ENCODE results near the gene HEATR9.

HEATR9 gene

DNA sequence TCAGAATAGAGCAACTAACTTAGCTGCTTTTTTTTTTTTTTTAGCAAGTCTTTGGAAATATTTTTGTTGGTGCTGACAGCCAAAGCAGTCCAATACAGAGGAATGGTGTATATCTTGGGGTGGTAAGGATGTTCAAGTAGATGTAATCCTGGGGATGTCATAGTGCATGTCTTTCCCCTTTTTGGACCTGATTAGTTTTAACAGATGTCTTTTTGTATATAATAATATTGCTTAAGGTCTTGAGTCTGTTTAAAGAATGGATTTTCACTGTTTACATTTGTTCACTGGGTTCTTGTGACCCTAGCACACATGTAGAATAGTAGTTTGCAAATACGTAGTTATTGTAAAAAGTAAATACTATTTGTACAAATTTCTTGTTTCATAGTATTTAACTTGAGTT lies 51.5 kb downstream of the HEATR9 start:
- H3K27ac Mint-ChIP-seq: no peak overlapping the region
- no peaks in the 10 kb centered on the region for H3K27me3 Mint-ChIP-seq
- peaks cover 8% of the 10 kb centered on the region for H3K36me3 Mint-ChIP-seq
- peaks cover 17% of the 10 kb centered on the region for H3K4me1 Mint-ChIP-seq
- no peak for DNase-seq (ENCODE audit: low spot score in 2 of 2)
- no peak overlapping the region for H3K4me3 Mint-ChIP-seq
- no peaks in the 10 kb centered on the region for H3K9me3 Mint-ChIP-seq
- no peak for ATAC-seq (ENCODE audit: low read depth)

DNA sequence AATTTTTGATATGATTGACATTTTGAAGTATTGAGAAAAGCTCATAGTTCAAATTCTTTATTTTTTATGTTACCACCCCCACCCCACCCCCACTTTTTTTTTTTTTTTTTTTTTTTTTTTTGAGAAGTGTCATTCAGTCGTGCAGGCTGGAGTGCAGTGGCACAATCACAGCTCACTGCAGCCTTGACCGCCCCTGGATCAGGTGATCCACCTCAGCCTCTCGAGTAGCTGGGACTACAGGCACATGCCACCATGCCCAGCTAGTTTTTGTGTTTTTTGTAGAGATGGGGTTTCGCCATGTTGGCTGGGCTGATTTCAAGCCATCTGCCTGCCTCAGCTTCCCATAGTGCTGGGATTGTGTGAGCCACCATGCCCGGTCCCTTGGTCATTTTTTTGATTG lies 52.0 kb downstream of the HEATR9 start:
- DNase-seq (ENCODE audit: low spot score in 2 of 2) (no peak), ATAC-seq (ENCODE audit: low read depth) (no peak)
- Mint-ChIP-seq H3K4me1 (peaks cover 17% of the 10 kb centered on the region), H3K4me3 (no peak overlapping the region), H3K36me3 (peaks cover 8% of the 10 kb centered on the region), H3K27me3 (no peaks in the 10 kb centered on the region), H3K27ac (no peak overlapping the region), H3K9me3 (no peaks in the 10 kb centered on the region)

DNA sequence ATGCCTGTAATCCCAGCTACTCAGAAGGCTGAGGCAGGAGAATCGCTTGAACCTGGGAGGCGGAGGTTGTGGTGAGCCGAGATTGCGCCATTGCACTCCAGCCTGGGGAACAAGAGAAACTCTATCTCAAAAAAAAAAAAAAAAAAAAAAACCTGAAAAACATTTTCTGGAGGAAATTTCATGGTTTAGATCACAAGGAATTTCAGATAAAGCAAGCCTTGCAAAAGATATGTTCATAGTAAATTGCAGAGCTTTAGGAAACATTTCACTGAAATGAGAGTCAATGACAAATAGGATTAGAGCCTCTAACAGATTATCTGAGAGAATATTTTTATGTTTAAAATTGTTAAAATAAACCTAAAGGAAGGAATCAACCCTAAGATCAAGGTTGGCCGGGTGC lies 56.2 kb downstream of the HEATR9 start:
- Mint-ChIP-seq H3K9me3 (no peaks in the 10 kb centered on the region), H3K27me3 (no peaks in the 10 kb centered on the region), H3K4me3 (no peak overlapping the region), H3K27ac (no peak overlapping the region), H3K4me1 (peaks cover 31% of the 10 kb centered on the region), H3K36me3 (peaks cover 4% of the 10 kb centered on the region)
- DNase-seq (ENCODE audit: low spot score in 2 of 2) (no peak), ATAC-seq (ENCODE audit: low read depth) (no peak)

DNA sequence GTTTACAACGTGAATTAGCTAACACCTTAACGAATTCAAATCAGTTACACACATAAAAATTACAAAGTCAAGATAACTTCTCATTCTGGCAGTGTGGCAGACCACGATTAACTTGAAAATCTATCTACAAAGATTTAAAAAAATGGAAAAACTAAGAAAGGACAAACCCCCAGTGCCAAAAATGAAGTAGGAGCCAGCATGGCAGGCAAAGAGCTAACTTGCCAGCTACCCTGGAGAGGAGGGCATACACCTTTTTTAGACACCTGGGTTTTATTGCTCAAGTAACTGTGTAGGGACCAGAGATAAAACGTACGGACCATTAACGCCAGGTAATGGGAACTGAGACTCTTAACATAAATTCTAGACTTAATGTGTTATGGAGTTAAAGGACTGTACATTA lies 56.9 kb downstream of the HEATR9 start:
- H3K27ac Mint-ChIP-seq: no peak overlapping the region
- no peak overlapping the region for H3K4me3 Mint-ChIP-seq
- peaks cover 4% of the 10 kb centered on the region for H3K36me3 Mint-ChIP-seq
- no peaks in the 10 kb centered on the region for H3K27me3 Mint-ChIP-seq
- DNase-seq (ENCODE audit: low spot score in 2 of 2) (no peak), ATAC-seq (ENCODE audit: low read depth) (no peak)
- H3K9me3 Mint-ChIP-seq: no peaks in the 10 kb centered on the region
- H3K4me1 Mint-ChIP-seq: peaks cover 31% of the 10 kb centered on the region

DNA sequence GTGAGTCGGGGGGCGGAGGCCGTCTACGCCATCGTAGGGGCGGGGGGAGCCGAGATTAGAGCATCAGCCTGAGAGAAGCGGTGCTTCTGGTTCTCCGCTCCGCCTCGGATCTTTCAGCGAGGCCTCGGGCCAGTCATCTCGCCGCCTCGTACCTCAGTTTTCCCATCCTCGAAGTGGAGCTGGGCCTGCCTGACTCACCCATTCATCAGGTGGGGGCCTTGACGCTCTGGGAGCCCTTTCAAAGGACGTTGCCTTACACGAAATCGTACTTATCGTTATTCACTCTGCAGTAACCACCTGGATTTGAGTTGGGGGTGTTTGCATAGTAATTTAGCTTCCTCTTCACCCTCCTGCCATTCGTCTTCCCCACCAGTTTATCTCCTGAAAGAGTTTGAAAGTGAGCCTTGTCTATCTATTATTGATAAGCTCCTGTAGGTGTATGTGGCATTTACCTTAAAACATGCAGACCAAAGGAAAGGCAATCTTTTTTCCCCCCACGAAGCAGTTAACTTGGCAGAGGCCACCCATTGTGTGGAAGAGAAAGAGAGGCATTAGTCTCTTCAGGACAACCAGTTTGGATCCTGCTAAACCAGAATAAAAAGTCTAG lies 58.7 kb downstream of the HEATR9 start:
- H3K27ac Mint-ChIP-seq: peak overlapping the region; percentile 92
- peaks cover 24% of the 10 kb centered on the region for H3K4me1 Mint-ChIP-seq
- H3K27me3 Mint-ChIP-seq: no peaks in the 10 kb centered on the region
- peak overlapping the region; percentile 97 for H3K4me3 Mint-ChIP-seq
- DNase-seq (ENCODE audit: low spot score in 2 of 2) (no peak), ATAC-seq (ENCODE audit: low read depth) (peak; percentile 1)
- H3K36me3 Mint-ChIP-seq: peaks cover 4% of the 10 kb centered on the region
- no peaks in the 10 kb centered on the region for H3K9me3 Mint-ChIP-seq

DNA sequence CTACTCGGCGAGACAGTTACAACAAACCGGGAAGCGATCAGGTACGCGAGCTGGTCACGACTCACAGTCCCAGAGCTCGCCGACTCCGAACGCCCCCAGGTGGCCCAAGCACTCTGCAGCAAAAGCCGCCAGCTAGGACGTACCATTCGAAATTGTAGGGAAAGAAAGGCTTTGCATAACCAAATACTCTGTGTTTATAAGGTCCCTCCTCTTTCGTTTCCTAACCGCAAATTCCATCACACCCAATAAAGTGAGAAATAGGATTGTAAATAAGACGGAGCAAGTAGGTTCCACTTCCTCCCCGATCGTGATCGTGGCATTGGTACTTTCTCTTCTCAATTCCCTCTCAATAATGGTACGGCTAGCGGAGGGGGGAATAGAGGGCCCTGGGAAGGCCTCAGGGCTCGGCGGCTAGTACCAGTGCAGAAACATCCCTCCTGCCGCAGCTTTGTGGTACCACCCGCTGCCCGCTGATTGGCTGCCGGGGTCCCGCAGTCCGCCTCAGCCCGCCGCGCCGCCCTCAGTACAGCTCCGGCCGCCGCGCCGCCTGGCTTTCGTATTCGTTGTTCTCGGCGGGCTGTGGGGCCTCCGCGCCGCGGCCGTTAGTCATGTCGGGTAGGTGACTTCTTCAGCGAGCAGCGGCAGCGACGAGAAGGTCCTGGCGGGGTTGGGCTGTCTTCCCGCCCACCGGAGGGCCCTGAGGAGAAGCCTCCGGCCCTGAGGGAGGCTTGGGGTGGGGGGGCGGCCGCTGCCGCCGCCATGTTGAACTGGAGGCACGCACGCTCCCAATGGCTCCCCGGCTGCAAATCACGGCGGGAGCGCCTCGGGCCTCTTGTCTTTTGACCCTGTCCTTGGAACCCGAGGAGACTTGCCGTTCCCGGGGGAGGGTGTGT lies 59.5 kb downstream of the HEATR9 start, which contains the start of gene TAF15:
Gene TAF15, plus strand, starts transcription at position 523 of the 893 bp plus-strand sequence. Its CDS starts 86 bp downstream, at position 609.
- Mint-ChIP-seq H3K9me3 (no peaks in the 10 kb centered on the region), H3K36me3 (peaks cover 4% of the 10 kb centered on the region), H3K4me1 (peaks cover 27% of the 10 kb centered on the region), H3K27ac (peak within 1 kb of the TSS; percentile 92), H3K27me3 (no peaks in the 10 kb centered on the region), H3K4me3 (peak within 1 kb of the TSS; percentile 97)
- peak; percentile 86 for ATAC-seq (ENCODE audit: low read depth)
- peak; percentile 89 to 92 for DNase-seq (ENCODE audit: low spot score in 2 of 2)

DNA sequence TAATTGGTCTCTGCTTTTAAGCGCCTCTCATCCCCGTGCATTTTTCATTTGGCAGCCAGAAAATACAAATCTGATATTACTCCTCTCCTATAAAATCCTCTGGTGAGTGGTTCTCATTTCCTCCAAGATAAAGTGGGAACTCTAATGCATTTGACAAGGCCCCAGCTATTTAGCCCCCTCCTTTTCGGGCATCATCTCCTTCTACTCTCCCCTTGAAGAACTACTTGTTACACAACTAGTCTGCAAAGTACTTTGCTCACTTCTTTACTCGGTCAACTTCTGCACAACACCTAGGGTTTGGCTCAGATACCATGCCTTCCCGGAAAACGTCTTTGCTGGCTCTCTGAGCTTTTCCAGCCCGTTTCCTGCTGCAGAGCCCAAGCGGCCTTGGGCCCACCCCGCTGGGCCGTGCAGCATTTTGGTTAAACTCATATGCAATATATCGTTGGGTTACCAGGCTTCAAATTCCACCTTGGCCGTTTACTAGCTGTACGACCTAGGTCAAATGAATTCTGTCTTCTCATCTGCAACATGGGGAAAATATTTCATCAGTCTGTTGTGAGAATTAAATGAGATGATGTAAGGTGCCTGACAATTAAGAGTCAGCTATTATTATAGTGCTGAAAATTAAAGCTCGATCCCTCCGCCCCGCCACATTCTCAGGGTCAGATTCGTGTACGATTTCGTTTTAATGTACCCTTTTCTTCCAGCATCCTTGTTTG lies 60.3 kb downstream of the HEATR9 start:
- H3K4me3 Mint-ChIP-seq: peak overlapping the region; percentile 97
- peaks cover 22% of the 10 kb centered on the region for H3K4me1 Mint-ChIP-seq
- H3K9me3 Mint-ChIP-seq: no peaks in the 10 kb centered on the region
- H3K36me3 Mint-ChIP-seq: no peaks in the 10 kb centered on the region
- ATAC-seq (ENCODE audit: low read depth) (no peak), DNase-seq (ENCODE audit: low spot score in 2 of 2) (no peak)
- no peaks in the 10 kb centered on the region for H3K27me3 Mint-ChIP-seq
- H3K27ac Mint-ChIP-seq: peak overlapping the region; percentile 92

DNA sequence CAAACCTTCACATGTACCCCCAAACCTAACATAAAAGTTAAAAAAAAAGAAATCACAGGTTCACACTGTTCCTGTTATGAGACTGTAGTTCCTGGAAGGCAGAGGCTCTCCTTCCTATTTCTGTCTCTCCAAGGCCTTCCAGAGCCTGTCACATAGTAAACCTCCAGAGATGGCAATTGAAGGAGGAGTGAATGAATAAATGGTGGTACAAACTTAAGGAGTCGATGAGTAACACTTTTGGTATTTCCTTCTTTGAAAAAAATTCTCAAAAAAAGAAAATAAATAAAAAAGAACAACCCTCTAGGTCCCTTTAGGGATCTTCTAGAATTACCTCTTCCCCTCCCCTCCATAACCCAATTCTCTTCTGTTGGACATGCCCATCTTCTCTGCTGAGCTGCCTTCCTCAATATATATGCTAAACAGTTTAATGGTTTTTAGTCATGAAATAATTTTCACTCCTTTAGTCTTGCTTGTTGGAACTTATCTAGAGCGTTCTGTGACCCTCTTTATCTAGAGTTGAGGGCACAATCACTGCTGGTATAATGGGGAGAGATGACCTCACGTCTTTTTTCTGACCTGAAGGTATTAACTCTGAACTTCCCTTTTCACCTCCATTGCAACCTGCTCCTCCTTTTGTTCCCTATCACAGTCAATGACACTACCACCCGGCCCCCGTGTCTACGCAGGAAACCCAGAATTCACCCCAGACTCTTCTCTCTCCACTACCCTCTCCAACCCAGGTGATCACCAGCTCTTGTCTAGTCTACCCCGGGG lies 61.1 kb downstream of the HEATR9 start:
- no peaks in the 10 kb centered on the region for H3K9me3 Mint-ChIP-seq
- DNase-seq (ENCODE audit: low spot score in 2 of 2) (no peak), ATAC-seq (ENCODE audit: low read depth) (no peak)
- H3K27ac Mint-ChIP-seq: peak overlapping the region; percentile 92
- H3K36me3 Mint-ChIP-seq: no peaks in the 10 kb centered on the region
- peak overlapping the region; percentile 38 for H3K4me3 Mint-ChIP-seq
- no peaks in the 10 kb centered on the region for H3K27me3 Mint-ChIP-seq
- peaks cover 17% of the 10 kb centered on the region for H3K4me1 Mint-ChIP-seq

Measured in memory B cell (primary cell).